GM21390 (cell line): Measurements from ENCODE around the gene SPATA13.
"Not testable (repeated sequence)": the region's sequence is repeated elsewhere in the genome, so short reads cannot be mapped to it uniquely, and the experiment has no call there.

Experiments
- ATAC-seq: cut with Tn5 transposase; IDR thresholded peaks from one replicate; pipeline ENCODE4 v1.9.1; 2021; ENCODE audit not compliant: unreplicated experiment

Gene SPATA13

DNA sequence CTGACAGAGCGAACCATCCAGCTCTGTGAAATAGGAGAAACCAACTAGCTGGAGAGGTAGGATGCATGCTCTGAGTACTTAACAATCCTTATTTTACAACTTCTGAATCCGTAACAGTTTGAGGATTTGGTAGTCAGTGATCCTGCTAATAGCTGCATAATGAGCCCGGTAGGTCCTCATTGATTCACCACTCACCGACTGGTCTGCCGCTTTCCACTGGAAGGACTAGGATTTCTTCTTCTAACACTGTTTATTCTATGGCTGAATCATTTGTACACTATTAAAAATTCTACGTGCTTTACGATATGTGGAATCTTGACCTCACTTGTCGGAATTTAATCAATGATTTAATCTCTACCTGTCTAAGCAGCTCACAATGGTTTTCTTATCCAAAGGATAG lies 33.9 kb downstream of the SPATA13 start:
- ATAC-seq = no peak

DNA sequence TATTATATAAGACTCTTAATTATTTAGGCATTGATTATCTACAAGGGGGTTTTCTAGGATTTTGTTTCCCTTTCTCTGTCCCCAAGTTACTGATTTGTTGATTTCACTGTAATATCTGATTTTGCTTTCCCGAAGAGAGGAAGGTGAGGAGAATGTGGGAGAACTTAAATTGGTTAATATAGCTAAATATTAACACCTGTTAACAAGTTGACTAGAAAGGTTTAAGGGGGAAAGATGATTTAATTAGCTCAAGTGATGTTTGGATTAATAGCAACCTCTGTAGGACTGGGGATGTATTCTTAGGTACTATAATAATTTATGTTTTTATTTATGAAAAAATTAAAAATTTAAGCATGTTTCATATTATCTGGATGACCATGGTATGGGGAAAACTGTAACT lies 35.1 kb downstream of the SPATA13 start:
- no peak for ATAC-seq

DNA sequence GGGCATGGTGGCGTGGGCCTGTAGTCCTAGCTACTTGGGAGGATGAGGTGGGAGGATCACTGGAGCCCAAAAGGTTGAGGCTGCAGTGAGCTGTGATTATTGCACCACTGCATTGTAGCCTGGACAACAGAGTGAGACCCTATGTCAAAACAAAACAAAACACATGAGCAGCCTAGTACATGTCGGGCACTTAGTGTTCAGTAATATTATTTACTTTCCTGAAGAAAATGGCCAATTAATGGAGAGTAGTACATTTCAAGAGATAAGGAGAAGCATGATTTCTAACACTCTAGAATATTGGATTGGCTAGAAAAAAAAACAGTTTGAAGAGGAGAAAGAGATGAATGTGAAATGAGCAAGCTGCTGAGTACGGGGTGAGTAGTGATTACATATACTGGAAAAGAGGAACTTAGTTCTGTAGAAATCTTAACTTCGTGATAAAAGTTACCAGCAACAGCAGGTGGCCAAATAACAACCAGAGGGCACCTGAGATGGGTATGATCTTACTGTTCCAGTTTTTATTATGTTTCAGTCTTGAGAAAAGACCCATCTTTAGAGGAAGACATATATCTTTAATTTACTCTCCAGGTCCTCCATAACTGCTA lies 36.2 kb downstream of the SPATA13 start:
- ATAC-seq = no peak

DNA sequence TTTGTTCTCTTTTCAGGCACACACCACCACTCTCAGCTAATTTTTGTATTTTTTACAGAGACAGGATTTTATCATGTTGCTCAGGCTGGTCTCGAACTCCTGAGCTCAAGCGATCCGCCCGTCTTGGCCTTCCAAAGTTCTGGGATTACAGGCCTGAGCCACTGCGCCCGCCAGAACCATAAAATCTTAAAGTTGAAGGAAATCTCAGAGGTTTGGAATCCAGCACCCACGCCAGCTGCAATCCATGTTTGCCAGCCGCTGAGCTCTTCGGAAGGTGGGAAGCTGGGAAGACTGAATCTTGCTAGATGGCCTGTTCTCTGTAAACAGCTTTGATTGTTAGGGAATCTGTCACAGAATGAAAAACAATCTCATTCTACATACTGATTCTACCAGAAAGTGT lies 38.5 kb downstream of the SPATA13 start:
- ATAC-seq = no peak

DNA sequence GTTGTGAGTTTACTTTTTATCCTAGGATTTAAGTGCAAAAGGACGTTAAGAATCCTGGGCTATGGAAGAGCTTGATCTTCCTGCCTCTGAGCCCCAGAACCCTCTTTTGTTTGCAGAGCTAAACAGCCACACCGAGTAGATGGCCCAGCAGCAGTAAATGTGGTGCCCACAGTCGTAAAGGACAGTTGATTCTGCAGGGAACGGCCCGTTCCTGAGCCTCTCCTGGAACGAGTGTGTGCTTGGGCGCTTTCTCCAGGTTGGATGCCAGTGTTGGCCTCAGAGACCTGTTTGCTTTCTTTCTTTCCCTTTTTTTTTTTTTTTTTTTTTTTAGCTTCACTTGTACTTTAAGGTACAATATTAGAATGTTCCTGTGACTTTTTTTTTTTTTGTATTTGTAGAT lies 41.7 kb downstream of the SPATA13 start:
- ATAC-seq = no peak

DNA sequence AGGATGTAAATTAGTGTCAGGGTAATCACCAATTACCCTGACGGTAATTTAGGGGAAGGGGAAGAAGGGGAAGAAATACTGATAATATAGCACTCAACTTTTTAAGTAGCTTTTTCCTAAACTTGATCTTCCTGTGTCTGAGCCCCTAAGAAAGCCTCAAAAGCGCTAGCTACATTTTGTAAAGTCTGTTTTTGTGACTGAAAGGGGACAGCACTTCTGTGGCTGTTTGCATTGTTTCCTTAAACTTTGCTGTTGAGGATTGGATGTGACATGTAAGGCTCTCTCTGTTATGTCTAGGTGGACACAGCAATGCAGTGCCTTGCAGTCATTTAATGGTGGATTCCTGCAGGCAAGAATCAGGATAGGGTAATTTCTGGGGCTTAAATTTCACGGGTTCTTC lies 42.8 kb downstream of the SPATA13 start:
- no peak for ATAC-seq

DNA sequence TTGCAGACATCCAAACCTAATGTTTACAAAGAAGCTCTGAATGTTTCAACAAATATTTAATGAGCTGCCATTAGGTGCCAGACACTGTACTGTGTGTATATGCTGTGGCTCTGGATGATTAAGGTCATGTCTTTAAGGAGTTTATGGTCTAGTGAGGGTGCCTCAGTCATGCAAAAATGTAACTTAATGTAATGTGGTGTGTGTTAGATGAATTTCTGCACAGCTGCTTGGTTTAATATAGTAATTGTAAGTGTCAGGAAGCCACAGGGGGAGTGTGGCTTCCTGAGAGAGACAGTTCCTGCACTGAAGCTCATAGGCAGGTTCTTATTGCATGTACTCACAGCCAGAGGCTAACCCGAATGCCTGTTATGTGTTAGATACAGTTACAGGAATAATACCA lies 43.3 kb downstream of the SPATA13 start:
- no peak for ATAC-seq

DNA sequence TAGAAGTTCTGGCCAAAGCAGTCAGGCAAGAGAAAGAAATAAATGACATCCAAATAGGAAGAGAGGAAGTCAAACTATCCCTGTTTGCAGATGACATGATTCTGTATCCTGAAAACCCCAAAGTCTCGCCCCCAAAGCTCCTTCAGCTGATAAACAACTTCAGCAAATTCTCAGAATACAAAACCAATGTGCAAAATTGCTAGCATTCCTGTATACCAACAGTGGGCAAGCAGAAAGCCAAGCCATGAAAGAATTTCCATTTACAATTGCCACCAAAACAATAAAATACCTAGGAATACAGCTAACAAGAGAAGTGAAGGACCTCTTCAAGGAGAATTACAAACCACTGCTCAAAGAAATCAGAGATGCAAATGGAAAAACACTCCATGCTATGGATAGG lies 44.6 kb downstream of the SPATA13 start:
- ATAC-seq = not testable (repeated sequence)

DNA sequence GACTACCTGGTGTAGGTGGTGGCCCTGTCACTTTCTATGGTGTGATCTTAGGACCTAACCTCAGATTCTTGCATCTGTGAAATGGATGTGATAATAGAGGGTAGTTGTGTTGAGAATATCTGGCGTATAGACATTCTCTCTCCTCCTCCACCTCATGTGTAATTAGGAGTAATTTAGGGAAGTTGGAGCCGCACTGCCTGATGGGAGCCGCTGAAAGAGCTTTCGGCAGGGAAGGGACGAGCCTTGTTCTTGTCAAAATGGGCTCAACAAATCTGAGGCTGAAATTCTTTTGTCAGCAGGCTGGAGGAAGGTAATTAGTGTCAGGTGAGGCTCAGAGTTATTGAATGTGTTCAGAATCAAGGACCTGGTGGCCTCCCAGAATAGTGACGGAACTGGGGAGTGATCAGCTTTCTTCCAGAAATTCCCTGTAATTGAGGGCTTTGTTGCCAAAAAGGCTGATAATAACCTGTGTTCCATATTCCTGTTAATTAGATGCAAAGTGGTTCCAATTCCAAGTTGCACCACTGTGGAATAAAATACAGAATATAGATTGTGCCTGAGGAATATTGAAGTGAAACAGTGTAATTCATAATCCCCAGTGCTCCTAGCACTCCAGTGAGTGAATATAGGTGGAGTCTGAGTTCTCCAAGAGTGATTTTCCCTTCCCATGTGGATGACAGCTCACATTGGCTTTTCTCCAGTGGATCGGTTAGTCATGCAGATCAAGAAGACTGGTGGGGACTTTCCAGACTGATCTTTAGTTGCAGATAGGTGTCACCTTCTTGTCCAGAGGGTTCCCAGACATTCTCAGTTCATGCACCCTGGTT lies 47.5 kb downstream of the SPATA13 start:
- no peak for ATAC-seq

DNA sequence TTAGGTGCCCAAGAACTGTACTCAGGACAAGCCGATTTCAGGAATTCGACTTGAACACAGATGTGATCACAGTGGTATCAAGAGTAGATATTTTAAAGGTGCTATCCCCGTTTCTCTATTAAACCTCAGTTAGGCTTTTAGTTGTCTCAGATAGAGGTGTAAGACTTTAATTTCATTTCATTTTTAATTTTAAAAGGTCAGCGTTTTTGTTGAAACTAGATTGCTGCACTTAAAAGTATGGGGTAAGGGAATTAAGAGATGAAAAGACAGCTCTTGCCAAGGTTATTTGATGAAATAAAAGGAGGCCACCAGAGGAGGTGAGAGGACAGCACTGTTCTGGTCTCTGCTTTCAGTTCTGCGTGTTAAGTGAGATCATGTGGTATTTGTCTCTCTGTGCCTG lies 48.6 kb downstream of the SPATA13 start:
- ATAC-seq = no peak

DNA sequence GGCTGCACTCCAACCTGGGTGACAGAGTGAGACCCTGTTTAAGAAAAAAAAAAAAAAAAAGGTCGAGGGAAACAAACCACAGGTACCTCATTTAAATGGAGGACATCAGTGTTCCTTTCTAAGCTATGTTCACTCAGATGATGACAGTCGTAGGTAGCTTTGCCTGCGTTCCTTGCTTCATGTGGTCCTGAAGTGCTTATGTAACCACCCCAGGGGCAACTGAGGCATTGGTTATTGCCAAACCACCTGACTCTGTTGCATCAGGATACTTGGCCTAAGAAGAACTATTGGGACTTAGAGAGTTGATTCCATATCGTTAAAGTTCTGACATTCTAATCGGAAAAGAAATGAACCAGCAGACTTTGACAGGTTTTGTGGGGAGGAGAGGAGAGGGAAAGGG lies 51.7 kb downstream of the SPATA13 start:
- no peak for ATAC-seq

DNA sequence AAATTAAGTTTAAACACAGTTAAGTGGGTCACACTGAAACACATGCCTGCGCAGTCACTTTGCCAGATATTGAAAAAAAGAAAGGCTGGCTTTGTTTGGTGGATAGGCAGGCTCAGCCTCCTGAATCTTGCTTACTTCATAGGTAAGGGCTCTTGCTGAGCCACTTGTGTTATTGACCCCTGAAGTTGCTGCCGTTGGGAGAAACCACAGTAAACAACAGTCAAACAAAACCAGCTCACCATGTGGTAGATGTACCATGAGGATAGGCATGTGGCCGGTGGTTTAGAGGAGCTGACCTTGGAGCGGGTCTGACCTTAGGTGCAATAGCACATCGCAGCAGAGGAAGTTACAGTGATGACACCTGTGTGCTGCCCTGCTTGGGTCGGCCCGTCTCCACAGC lies 52.2 kb downstream of the SPATA13 start:
- no peak for ATAC-seq

DNA sequence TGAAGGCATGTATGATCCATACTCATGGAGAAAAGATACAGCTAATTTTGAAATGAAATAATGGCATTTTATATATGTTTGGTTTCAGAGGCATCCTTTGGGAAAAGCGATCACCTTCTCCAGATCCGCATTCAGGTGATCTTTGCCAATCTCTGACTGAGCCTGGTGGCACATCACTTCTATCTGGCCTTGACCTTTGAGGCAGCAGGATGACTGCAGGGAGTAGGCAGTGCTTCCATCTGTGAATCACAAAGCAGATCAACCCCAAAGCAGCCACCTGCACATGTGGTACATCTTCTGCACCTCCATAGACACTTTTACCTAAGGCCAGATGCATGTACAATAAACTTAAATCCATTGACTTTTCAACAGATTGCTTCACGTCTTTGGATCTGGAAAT lies 53.4 kb downstream of the SPATA13 start:
- ATAC-seq = no peak

DNA sequence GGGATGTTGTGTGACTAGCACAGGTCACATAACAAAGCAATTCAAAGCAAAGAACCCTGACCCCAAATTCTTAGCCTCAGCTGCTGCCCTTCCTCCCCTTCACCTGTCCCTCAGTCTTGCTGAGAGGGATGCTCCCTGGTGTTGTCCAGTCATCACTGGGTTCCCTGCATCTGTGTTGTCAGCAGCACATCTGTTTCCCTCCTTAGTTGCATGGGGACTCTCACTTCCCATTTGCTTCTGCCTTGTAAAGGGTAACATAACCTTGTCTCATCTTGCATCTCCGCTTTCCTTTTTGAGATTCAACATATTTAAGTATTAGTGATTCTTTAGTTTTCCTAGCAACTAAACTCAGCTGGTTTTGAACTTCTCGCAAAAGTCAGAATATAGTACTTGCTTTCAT lies 54.0 kb downstream of the SPATA13 start:
- no peak for ATAC-seq

DNA sequence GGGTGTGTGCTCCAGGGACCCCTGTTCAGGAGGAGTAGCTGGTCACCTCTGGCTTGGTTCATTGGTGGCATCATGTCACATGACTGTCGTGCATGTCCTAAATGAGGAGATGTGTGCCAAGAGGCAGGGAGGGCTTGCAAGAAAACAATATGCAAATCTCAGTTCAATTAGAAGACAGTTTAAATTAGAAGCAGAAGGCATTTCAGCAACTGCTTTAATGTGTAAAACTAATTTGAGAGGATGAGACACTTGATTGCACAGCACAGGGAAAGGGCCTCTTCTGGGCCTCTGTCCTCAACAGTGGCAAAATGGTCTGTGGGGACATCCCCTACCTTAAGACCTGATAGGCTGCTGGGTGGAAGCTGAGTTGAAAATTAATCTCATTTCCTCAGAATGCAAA lies 54.6 kb downstream of the SPATA13 start:
- ATAC-seq = no peak

DNA sequence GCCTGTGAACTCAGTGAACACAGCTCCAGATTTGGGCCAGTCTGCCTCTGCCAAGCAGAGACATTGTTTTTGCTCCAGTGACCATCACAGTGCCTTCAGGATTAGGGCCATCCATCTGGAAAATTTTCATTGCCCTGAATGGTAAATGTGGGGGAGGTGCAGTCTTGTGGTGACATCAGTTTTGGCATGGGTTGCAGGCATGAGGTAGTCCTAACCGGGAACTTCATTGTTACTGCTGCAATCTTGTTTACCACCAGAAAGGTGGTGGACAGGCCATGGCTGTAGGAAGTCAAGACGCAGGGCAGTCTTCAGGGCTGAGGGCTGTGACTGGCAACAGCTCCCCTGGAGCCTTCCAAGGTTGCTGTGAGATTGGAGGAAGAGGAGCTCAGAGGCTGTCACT lies 55.2 kb downstream of the SPATA13 start:
- no peak for ATAC-seq

DNA sequence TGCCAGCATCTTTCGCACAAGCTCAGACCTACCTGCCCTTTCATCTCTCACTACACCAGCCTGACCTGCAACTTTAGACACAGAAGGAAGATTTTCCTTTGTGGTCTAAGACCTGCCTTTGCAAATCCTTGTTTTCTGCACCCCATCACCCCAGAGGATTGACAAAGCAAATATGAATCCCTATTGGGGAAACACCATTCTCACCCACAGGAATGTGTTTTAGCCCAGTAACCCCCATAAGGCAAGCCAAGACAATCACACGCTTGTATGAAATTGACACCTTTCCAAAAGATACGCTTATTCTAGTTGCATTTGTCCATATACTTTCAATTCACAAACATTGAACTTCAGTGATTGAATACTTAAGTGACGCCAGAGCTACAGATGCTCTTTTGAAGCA lies 55.7 kb downstream of the SPATA13 start:
- no peak for ATAC-seq

DNA sequence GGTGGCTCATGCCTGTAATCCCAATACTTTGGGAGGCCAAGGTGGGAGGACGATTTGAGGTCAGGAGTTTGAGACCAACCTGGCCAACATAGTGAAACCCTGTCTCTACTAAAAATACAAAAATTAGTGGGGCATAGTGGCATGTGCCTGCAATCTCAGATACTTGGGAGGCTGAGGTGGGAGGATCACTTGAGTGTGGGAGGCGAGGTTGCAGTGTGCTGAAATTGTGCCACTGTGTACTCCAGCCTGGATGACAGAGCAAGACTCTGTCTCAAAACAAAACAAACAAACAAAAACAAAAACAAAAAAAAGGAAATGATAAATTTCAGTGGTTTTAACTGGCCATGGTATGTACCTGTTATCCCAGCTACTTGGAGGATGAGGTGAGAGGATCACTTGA lies 56.3 kb downstream of the SPATA13 start:
- ATAC-seq = not testable (repeated sequence)

DNA sequence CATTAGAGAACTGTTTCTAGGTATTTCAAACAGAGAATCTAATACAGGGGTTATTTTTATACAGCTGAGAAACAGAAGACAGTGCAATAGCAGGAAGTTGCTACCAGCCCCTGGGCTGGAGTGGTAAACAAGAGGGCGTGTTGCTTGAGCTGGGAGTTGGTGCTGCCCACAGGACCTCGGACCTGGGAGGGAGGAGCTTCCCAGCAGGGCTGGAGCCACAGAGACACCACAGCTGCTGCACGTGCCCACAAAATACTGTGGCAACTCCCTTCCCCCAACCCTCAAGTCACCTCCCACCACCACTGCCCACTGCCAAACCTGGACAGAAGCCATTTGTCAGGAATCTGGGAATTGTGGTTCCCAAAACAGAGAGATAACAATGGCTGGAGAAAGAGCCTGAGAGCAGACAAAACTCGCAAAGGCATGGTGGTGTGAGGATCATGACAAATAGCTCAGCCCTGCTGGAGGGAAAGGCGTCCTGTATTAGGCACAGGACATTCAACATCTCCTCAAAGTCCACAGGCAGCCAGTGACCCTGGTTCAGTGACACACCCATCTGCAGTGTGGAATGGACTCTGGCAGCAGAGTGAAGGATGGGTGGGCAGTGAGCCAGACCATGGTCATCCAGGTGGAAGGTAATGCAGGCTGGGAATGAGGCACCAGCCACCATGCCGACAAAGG lies 57.2 kb downstream of the SPATA13 start:
- peak; percentile 49 for ATAC-seq

DNA sequence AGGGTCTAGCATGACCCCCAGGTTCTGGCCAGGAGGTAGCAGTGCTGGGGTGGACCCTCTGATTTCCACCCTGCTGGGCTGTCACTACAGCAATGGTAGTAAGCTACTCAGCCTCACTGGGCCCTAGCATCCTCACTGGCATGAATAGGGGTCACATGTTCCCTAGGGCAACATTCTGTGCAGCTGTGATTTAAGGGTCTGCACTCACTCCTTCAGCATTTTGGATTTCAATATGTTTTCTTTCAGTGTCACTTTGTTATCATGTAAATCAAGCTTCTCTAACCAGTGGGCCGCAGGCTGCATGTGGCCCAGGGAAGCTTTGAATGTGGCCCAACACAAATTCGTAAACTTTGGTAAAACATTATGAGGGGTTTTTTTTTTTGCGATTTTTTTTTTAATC lies 57.8 kb downstream of the SPATA13 start:
- no peak for ATAC-seq

DNA sequence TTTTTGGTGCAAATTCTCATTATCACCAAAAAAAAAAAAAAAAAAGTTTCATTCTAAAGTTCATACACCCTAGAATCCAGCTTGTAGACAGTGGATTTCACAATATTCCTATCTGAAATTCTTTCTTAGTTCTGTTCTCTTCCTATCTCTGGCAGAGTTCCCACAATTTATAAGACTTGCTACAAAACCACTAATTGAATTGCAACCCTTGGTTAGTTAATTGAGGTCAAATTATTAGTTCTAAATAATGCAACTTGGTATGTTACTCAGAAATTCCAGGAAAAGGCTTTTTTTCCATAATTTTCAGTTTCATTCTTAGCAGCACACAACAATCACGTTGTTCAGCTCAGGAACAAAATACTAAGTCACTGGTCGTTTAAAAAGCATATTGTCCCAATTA lies 58.5 kb downstream of the SPATA13 start:
- ATAC-seq = no peak

DNA sequence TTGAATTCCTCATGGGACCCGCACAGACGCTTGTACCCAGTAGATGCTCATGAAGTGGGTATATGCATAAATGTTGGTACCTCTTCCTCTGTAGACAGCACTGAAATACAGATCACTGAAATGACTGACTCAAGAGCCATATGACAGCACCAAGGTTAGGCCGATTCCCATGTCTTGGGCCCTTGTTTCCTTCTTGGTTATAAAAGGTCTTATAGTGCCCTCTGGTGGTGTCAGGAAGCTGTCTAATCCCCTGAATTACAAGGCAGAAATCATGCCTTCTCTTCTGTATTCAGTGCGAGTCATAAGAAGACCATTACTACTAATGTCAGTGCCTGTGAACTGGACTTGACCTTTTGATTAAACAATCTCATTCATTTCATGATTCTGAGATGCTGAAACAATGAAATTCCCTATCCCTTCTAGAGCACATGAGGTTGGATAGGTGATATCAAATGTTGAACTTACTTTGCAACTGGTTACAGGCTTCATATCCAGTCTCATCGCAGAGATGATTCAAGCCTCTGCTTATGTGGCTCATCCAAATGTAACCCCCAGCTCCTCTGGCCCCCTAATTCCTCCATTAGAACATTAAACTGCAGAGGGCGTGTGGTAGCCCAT lies 59.7 kb downstream of the SPATA13 start:
- peak; percentile 39 for ATAC-seq
